Activated CD4-positive, alpha-beta memory T cell treated with anti-CD3 and anti-CD28 coated beads, Interleukin-2, amount 10 ng/mL, durations not matched to agents 7 days and 5 days (primary cell): ENCODE results near the gene DBT. TPM values are rescaled to one million over a fixed set of nuclear protein-coding genes. Genes with fewer than 3 reads are reported as not detected.
"Not testable (repeated sequence)": the region's sequence is repeated elsewhere in the genome, so short reads cannot be mapped to it uniquely, and the experiment has no call there.

Experiments used
- CTCF ChIA-PET: fragments of 350-600 bp; sonication (Branson Sonifier 250); formaldehyde crosslinking; loops from one replicate; lab custom pipeline; 2021; ENCODE audit warnings: antibody characterized with exemption, inconsistent platforms; lab: Charles Lee
- POLR2A ChIA-PET: fragments of 350-600 bp; sonication (Branson Sonifier 250); formaldehyde crosslinking; loops from one replicate; lab custom pipeline; 2021; ENCODE audit warnings: antibody characterized with exemption; lab: Charles Lee
- DNase-seq: peaks from one replicate; pipeline ENCODE4 v3.0.0-alpha.2; 2020
- H3K27ac Mint-ChIP-seq: one replicate; pipeline ENCODE4 v1.8.0; 2021; ENCODE audit warnings: mild to moderate bottlenecking, mixed read lengths
- H3K27me3 Mint-ChIP-seq: one replicate; pipeline ENCODE4 v1.8.0; 2021; ENCODE audit warnings: mixed read lengths
- H3K36me3 Mint-ChIP-seq: one replicate; pipeline ENCODE4 v1.8.0; 2021; ENCODE audit warnings: low read depth, mixed read lengths
- H3K4me1 Mint-ChIP-seq: one replicate; pipeline ENCODE4 v1.8.0; 2021; ENCODE audit warnings: mixed read lengths
- H3K4me3 Mint-ChIP-seq: one replicate; pipeline ENCODE4 v1.8.0; 2021; ENCODE audit warnings: mild to moderate bottlenecking, mixed read lengths
- H3K9me3 Mint-ChIP-seq: one replicate; pipeline ENCODE4 v1.8.0; 2021; ENCODE audit warnings: mixed read lengths
- total RNA-seq, 2 experiments: library from RNA; stranded (reverse); gene quantifications; one replicate each; pipeline ENCODE4 v1.2.3, GENCODE V29; 2021

DBT gene
- total RNA-seq, result 10 to 100 TPM; 12.1 to 12.9 TPM

GRCh38 chr1:100249537-100250257 lies at the start of gene DBT:
Gene DBT (minus strand): TSS chr1:100249834. CDS start chr1:100249820, 14 bp downstream.
- H3K4me1 Mint-ChIP-seq, result peaks cover 15% of the 10 kb centered on the region
- peak; percentile 94 for DNase-seq
- CTCF ChIA-PET, result interaction anchor here (1.5 to 1.8 kb wide), 3 partner anchors 17 to 209 kb away, joined by 6 to 7 read pairs (median 6); partner anchors contain the start of gene RTCA
- peak within 1 kb of the TSS; percentile 19 for H3K4me3 Mint-ChIP-seq
- POLR2A ChIA-PET, result interaction anchor here (0.9 to 5.3 kb wide), 10 partner anchors 11 to 212 kb away, joined by 3 to 96 read pairs (median 3); partner anchors contain the start of genes CDC14A, RTCA, SASS6 and TRMT13
- no peaks in the 10 kb centered on the region for H3K27me3 Mint-ChIP-seq
- H3K9me3 Mint-ChIP-seq, result no peaks in the 10 kb centered on the region
- no peak within 1 kb of the TSS for H3K27ac Mint-ChIP-seq
- H3K36me3 Mint-ChIP-seq, result peaks cover 4% of the 10 kb centered on the region

GRCh38 chr1:100298512-100298911 lies 48.9 kb upstream of the DBT start:
- ChIA-PET POLR2A (interaction anchor here (0.7 to 3.9 kb wide), 12 partner anchors 9 to 165 kb away, joined by 3 to 18 read pairs (median 4); partner anchors contain the start of genes CDC14A, DBT and RTCA), CTCF (interaction anchor here (1.1 kb wide), 1 partner anchor 570 kb away, joined by 3 read pairs; no protein-coding TSS in a partner anchor)
- Mint-ChIP-seq H3K36me3 (peaks cover 12% of the 10 kb centered on the region), H3K4me3 (no peak overlapping the region), H3K9me3 (peaks cover 3% of the 10 kb centered on the region), H3K27ac (no peak overlapping the region), H3K4me1 (peaks cover 17% of the 10 kb centered on the region), H3K27me3 (no peaks in the 10 kb centered on the region)
- no peak for DNase-seq

- H3K27me3 Mint-ChIP-seq, H3K9me3 Mint-ChIP-seq, DNase-seq, POLR2A ChIA-PET, H3K4me3 Mint-ChIP-seq, H3K27ac Mint-ChIP-seq: not testable (repeated sequence)
- peaks cover 26% of the 10 kb centered on the region for H3K36me3 Mint-ChIP-seq
- H3K4me1 Mint-ChIP-seq, result peaks cover 23% of the 10 kb centered on the region
- CTCF ChIA-PET, result interaction anchor here (1.1 kb wide), 1 partner anchor 10 kb away, joined by 3 read pairs; no protein-coding TSS in a partner anchor
Measured at GRCh38 chr1:100296997-100297396, 47.4 kb upstream of the DBT start.

- peaks cover 30% of the 10 kb centered on the region for H3K36me3 Mint-ChIP-seq
- CTCF ChIA-PET, result interaction anchor here (1.1 kb wide), 1 partner anchor 10 kb away, joined by 3 read pairs; no protein-coding TSS in a partner anchor
- POLR2A ChIA-PET, result no interaction called here
Measured at GRCh38 chr1:100296140-100296539, 46.5 kb upstream of the DBT start.

GRCh38 chr1:100292711-100293110 lies 43.1 kb upstream of the DBT start:
- Mint-ChIP-seq H3K27me3 (no peaks in the 10 kb centered on the region), H3K36me3 (peaks cover 47% of the 10 kb centered on the region), H3K9me3 (peaks cover 3% of the 10 kb centered on the region), H3K4me3 (no peak overlapping the region), H3K4me1 (peaks cover 7% of the 10 kb centered on the region), H3K27ac (no peak overlapping the region)
- no peak for DNase-seq
- POLR2A ChIA-PET, result no interaction called here
- CTCF ChIA-PET, result no interaction called here

More at GRCh38 chr1:100296140-100296539, 46.5 kb upstream of the DBT start:
- no peaks in the 10 kb centered on the region for H3K27me3 Mint-ChIP-seq
- peaks cover 3% of the 10 kb centered on the region for H3K9me3 Mint-ChIP-seq
- no peak overlapping the region for H3K27ac Mint-ChIP-seq
- peaks cover 23% of the 10 kb centered on the region for H3K4me1 Mint-ChIP-seq
- H3K4me3 Mint-ChIP-seq, result no peak overlapping the region
- DNase-seq, result no peak

- DNase-seq, result no peak
- Mint-ChIP-seq H3K4me1 (peaks cover 9% of the 10 kb centered on the region), H3K27me3 (no peaks in the 10 kb centered on the region), H3K4me3 (no peak overlapping the region), H3K36me3 (peaks cover 57% of the 10 kb centered on the region), H3K9me3 (no peaks in the 10 kb centered on the region), H3K27ac (no peak overlapping the region)
- ChIA-PET CTCF (interaction anchor here (1.0 to 1.7 kb wide), 4 partner anchors 62 to 170 kb away, joined by 3 to 6 read pairs (median 4); partner anchors contain the start of gene CDC14A), POLR2A (interaction anchor here (1.1 to 2.4 kb wide), 6 partner anchors 9 to 63 kb away, joined by 3 to 10 read pairs (median 4); partner anchors contain the start of gene RTCA)
Measured at GRCh38 chr1:100290291-100290690, 40.7 kb upstream of the DBT start.

- H3K27ac Mint-ChIP-seq, result no peak overlapping the region
- no peaks in the 10 kb centered on the region for H3K9me3 Mint-ChIP-seq
- peaks cover 3% of the 10 kb centered on the region for H3K4me1 Mint-ChIP-seq
- peaks cover 56% of the 10 kb centered on the region for H3K36me3 Mint-ChIP-seq
- no peak overlapping the region for H3K4me3 Mint-ChIP-seq
- no peaks in the 10 kb centered on the region for H3K27me3 Mint-ChIP-seq
- no peak for DNase-seq
- ChIA-PET CTCF (interaction anchor here (1.0 to 1.6 kb wide), 5 partner anchors 10 to 176 kb away, joined by 3 to 9 read pairs (median 3); partner anchors contain the start of gene RTCA), POLR2A (interaction anchor here (0.8 to 1.5 kb wide), 4 partner anchors 12 to 67 kb away, joined by 3 to 7 read pairs (median 4); no protein-coding TSS in a partner anchor)
Measured at GRCh38 chr1:100287162-100287561, 37.5 kb upstream of the DBT start.

GRCh38 chr1:100284591-100284990 lies 35.0 kb upstream of the DBT start:
- no peak for DNase-seq
- H3K4me3 Mint-ChIP-seq, result no peak overlapping the region
- peaks cover 16% of the 10 kb centered on the region for H3K4me1 Mint-ChIP-seq
- CTCF ChIA-PET, result no interaction called here
- H3K27ac Mint-ChIP-seq, result no peak overlapping the region
- no peaks in the 10 kb centered on the region for H3K27me3 Mint-ChIP-seq
- H3K9me3 Mint-ChIP-seq, result no peaks in the 10 kb centered on the region
- POLR2A ChIA-PET, result interaction anchor here (1.0 to 1.8 kb wide), 2 partner anchors 14 to 18 kb away, joined by 3 to 4 read pairs; no protein-coding TSS in a partner anchor
- H3K36me3 Mint-ChIP-seq, result peaks cover 58% of the 10 kb centered on the region

GRCh38 chr1:100279954-100280682 lies 30.5 kb upstream of the DBT start:
- H3K4me3 Mint-ChIP-seq, result no peak overlapping the region
- no peak for DNase-seq
- peaks cover 32% of the 10 kb centered on the region for H3K4me1 Mint-ChIP-seq
- peaks cover 69% of the 10 kb centered on the region for H3K36me3 Mint-ChIP-seq
- POLR2A ChIA-PET, result interaction anchor here (2.4 kb wide), 1 partner anchor 14 kb away, joined by 12 read pairs; the partner anchor contains the start of gene RTCA
- no peaks in the 10 kb centered on the region for H3K9me3 Mint-ChIP-seq
- no peaks in the 10 kb centered on the region for H3K27me3 Mint-ChIP-seq
- CTCF ChIA-PET, result no interaction called here
- no peak overlapping the region for H3K27ac Mint-ChIP-seq

GRCh38 chr1:100279358-100279923 lies 29.8 kb upstream of the DBT start:
- Mint-ChIP-seq H3K4me3 (no peak overlapping the region), H3K9me3 (no peaks in the 10 kb centered on the region), H3K4me1 (peaks cover 32% of the 10 kb centered on the region), H3K27ac (no peak overlapping the region), H3K36me3 (peaks cover 71% of the 10 kb centered on the region), H3K27me3 (no peaks in the 10 kb centered on the region)
- ChIA-PET POLR2A (interaction anchor here (0.7 to 2.4 kb wide), 3 partner anchors 11 to 181 kb away, joined by 3 to 12 read pairs (median 3); partner anchors contain the start of gene RTCA), CTCF (no interaction called here)
- DNase-seq, result no peak

GRCh38 chr1:100277866-100278265 lies 28.2 kb upstream of the DBT start:
- H3K27ac Mint-ChIP-seq, result no peak overlapping the region
- no peaks in the 10 kb centered on the region for H3K27me3 Mint-ChIP-seq
- ChIA-PET POLR2A (interaction anchor here (2.4 kb wide), 1 partner anchor 12 kb away, joined by 12 read pairs; the partner anchor contains the start of gene RTCA), CTCF (interaction anchor here (1.0 kb wide), 1 partner anchor 9 kb away, joined by 4 read pairs; no protein-coding TSS in a partner anchor)
- peak; percentile 28 for DNase-seq
- peaks cover 40% of the 10 kb centered on the region for H3K4me1 Mint-ChIP-seq
- H3K9me3 Mint-ChIP-seq, result no peaks in the 10 kb centered on the region
- H3K36me3 Mint-ChIP-seq, result peaks cover 80% of the 10 kb centered on the region
- H3K4me3 Mint-ChIP-seq, result no peak overlapping the region

GRCh38 chr1:100268202-100268601 lies 18.6 kb upstream of the DBT start:
- ChIA-PET CTCF (interaction anchor here (1.0 to 2.8 kb wide), 6 partner anchors 9 to 193 kb away, joined by 3 to 10 read pairs (median 4); partner anchors contain the start of gene DBT), POLR2A (interaction anchor here (1.0 to 7.5 kb wide), 9 partner anchors 11 to 230 kb away, joined by 3 to 96 read pairs (median 4); partner anchors contain the start of genes DBT, SASS6 and TRMT13)
- Mint-ChIP-seq H3K36me3 (peaks cover 68% of the 10 kb centered on the region), H3K4me3 (peak overlapping the region; percentile 98), H3K27ac (peak overlapping the region; percentile 93), H3K27me3 (no peaks in the 10 kb centered on the region), H3K9me3 (peaks cover 8% of the 10 kb centered on the region), H3K4me1 (peaks cover 57% of the 10 kb centered on the region)
- DNase-seq, result no peak
